ENCODE data around the gene ROGDI. TPM values are rescaled to one million over a fixed set of nuclear protein-coding genes. Genes with fewer than 3 reads are reported as not detected.

ROGDI gene
- total RNA-seq, 2 experiments from 2014 or later = 6.3 to 7.6 TPM

DNA sequence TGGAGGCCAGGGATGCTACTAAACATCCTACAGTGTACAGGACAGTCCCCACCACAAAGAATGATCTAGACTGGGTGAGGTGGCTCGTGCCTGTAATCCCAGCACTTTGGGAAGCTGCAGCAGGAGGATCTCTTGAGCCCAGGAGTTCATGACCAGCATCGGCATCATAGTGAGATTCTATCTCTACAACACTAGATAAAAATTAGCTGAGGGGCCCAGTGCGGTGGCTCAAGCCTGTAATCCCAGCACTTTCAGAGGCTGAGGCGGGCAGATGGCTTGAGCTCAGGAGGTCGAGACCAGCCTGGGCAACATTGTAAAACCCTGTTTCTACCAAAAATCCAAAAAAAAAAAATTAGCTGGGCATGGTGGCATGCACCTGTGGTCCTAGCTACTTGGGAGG lies 30.1 kb downstream of the ROGDI start:
- no peak overlapping the region for H3K4me3 ChIP-seq (ENCODE audit: low read depth, low read length, poor library complexity, severe bottlenecking)
- no peaks in the 10 kb centered on the region for H3K79me2 ChIP-seq (ENCODE audit: insufficient read depth, low read depth, low read length)
- peaks cover 13% of the 10 kb centered on the region for H3K4me1 ChIP-seq (ENCODE audit: insufficient read depth, low read length, poor library complexity, severe bottlenecking)
- no peak for TF ChIP-seq EZH2phosphoT487 (IDR thresholded peaks at IDR 0.05; ENCODE audit: borderline replicate concordance, low read depth, low read length)
- TF ChIP-seq, protein P1, sequence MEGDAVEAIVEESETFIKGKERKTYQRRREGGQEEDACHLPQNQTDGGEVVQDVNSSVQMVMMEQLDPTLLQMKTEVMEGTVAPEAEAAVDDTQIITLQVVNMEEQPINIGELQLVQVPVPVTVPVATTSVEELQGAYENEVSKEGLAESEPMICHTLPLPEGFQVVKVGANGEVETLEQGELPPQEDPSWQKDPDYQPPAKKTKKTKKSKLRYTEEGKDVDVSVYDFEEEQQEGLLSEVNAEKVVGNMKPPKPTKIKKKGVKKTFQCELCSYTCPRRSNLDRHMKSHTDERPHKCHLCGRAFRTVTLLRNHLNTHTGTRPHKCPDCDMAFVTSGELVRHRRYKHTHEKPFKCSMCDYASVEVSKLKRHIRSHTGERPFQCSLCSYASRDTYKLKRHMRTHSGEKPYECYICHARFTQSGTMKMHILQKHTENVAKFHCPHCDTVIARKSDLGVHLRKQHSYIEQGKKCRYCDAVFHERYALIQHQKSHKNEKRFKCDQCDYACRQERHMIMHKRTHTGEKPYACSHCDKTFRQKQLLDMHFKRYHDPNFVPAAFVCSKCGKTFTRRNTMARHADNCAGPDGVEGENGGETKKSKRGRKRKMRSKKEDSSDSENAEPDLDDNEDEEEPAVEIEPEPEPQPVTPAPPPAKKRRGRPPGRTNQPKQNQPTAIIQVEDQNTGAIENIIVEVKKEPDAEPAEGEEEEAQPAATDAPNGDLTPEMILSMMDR (conservative IDR thresholded peaks at IDR 0.05; ENCODE audit: low read length) = no peak
- no peaks in the 10 kb centered on the region for H3K36me3 ChIP-seq (ENCODE audit: insufficient read depth, low read length)
- H3K27ac ChIP-seq (ENCODE audit: low read depth, low read length, poor library complexity, severe bottlenecking) = no peak overlapping the region
- ChIA-PET POLR2A (interaction anchor here (0.7 to 0.9 kb wide), 3 partner anchors 8 to 869 kb away, joined by 3 to 6 read pairs (median 4); no protein-coding TSS in a partner anchor), CTCF (ENCODE audit: unreplicated experiment) (no interaction called here)
- H3K9me3 ChIP-seq (ENCODE audit: low read length) = no peaks in the 10 kb centered on the region
- H3K4me2 ChIP-seq (ENCODE audit: low read length) = no peak overlapping the region
- H4K20me1 ChIP-seq (ENCODE audit: insufficient read depth, low read length) = no peaks in the 10 kb centered on the region
- intact Hi-C loops (cut with micrococcal nuclease; ENCODE audit: unreplicated experiment) = no loop called here
- BruUV-seq (replicated peaks) = no TSS peak
- no peaks in the 10 kb centered on the region for H3K9me2 ChIP-seq (ENCODE audit: insufficient read depth, low read length)
- DNase-seq (ENCODE audit: low spot score) = no peak
- no peak overlapping the region for H2AFZ ChIP-seq (ENCODE audit: low read length)

DNA sequence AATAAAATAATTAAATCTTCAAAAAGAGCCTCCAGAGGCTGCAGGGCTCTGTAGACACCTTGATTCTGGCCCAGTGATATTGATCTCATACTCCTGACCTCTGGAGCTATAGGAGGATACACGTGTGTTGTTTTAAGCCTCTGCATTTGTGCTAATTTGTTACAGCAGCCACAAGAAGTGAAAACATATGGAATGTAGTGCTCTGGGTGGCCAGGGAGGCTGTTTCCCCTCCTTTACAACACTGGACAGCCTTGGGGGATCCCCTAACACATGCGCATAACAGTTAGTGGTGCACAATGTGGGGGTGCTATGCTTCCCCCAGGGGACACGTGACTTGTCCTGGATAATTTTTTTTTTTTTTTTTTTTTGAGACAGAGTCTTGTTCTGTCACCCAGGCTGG lies 30.8 kb downstream of the ROGDI start:
- POLR2A ChIA-PET = interaction anchor here (0.5 to 0.9 kb wide), 3 partner anchors 8 to 869 kb away, joined by 3 to 4 read pairs (median 3); no protein-coding TSS in a partner anchor
- BruUV-seq (replicated peaks) = no TSS peak
- Histone ChIP-seq H3K4me3 (ENCODE audit: low read depth, low read length, poor library complexity, severe bottlenecking) (no peak overlapping the region), H3K4me2 (ENCODE audit: low read length) (no peak overlapping the region), H4K20me1 (ENCODE audit: insufficient read depth, low read length) (no peaks in the 10 kb centered on the region), H2AFZ (ENCODE audit: low read length) (no peak overlapping the region), H3K79me2 (ENCODE audit: insufficient read depth, low read depth, low read length) (peaks cover 2% of the 10 kb centered on the region; the same call in 1 of the 2 replicates), H3K36me3 (ENCODE audit: insufficient read depth, low read length) (no peaks in the 10 kb centered on the region), H3K9me3 (ENCODE audit: low read length) (no peaks in the 10 kb centered on the region), H3K9me2 (ENCODE audit: insufficient read depth, low read length) (no peaks in the 10 kb centered on the region), H3K27ac (ENCODE audit: low read depth, low read length, poor library complexity, severe bottlenecking) (no peak overlapping the region), H3K4me1 (ENCODE audit: insufficient read depth, low read length, poor library complexity, severe bottlenecking) (peaks cover 15% of the 10 kb centered on the region)
- TF ChIP-seq, protein P1 (conservative IDR thresholded peaks at IDR 0.05; ENCODE audit: low read length) = no peak
- TF ChIP-seq EZH2phosphoT487 (IDR thresholded peaks at IDR 0.05; ENCODE audit: borderline replicate concordance, low read depth, low read length) = no peak
- no peak for DNase-seq (ENCODE audit: low spot score)
- CTCF ChIA-PET (ENCODE audit: unreplicated experiment) = no interaction called here
- intact Hi-C loops (cut with micrococcal nuclease; ENCODE audit: unreplicated experiment) = no loop called here

DNA sequence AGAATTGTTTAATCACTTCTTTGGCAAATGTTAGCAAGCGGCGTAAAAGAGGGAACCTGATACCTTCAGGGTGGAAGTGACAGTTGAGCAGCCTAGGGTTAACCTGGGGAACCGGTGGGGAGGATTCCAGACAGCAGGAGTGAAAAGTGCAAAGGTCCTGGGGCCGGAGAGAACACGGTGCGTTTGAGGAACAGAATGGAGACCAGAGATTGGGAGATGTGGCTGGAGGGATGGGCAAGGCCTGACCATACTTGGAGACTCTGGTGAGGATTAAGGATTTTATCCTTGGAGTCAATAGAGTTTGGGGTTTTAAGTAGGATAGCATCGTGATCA lies 33.2 kb downstream of the ROGDI start:
- Histone ChIP-seq H3K9me3 (ENCODE audit: low read length) (no peaks in the 10 kb centered on the region), H2AFZ (ENCODE audit: low read length) (peak overlapping the region; percentile 98), H3K36me3 (ENCODE audit: insufficient read depth, low read length) (peaks cover 8% of the 10 kb centered on the region), H4K20me1 (ENCODE audit: insufficient read depth, low read length) (no peaks in the 10 kb centered on the region), H3K79me2 (ENCODE audit: insufficient read depth, low read depth, low read length) (peaks cover 12% of the 10 kb centered on the region; the same call in 1 of the 2 replicates), H3K9me2 (ENCODE audit: insufficient read depth, low read length) (no peaks in the 10 kb centered on the region), H3K27ac (ENCODE audit: low read depth, low read length, poor library complexity, severe bottlenecking) (peak overlapping the region; percentile 68), H3K4me1 (ENCODE audit: insufficient read depth, low read length, poor library complexity, severe bottlenecking) (peaks cover 30% of the 10 kb centered on the region), H3K4me2 (ENCODE audit: low read length) (peak overlapping the region; percentile 96), H3K4me3 (ENCODE audit: low read depth, low read length, poor library complexity, severe bottlenecking) (peak overlapping the region; percentile 72)
- POLR2A ChIA-PET = interaction anchor here (0.6 to 3.1 kb wide), 2 partner anchors 12 to 34 kb away, joined by 7 to 23 read pairs; partner anchors contain the start of genes ANKS3 and DNAAF8
- TF ChIP-seq, protein P1 (conservative IDR thresholded peaks at IDR 0.05; ENCODE audit: low read length) = no peak
- TF ChIP-seq EZH2phosphoT487 (IDR thresholded peaks at IDR 0.05; ENCODE audit: borderline replicate concordance, low read depth, low read length) = no peak
- intact Hi-C loops (cut with micrococcal nuclease; ENCODE audit: unreplicated experiment) = loop anchor here (2.0 to 10.0 kb wide), 2 partner anchors 78 to 154 kb away; partner anchors contain the start of genes GLYR1, UBALD1 and UBN1
- CTCF ChIA-PET (ENCODE audit: unreplicated experiment) = no interaction called here
- DNase-seq (ENCODE audit: low spot score) = no peak
- BruUV-seq (replicated peaks) = no TSS peak

Data from OCI-LY7 (cell line).